Measurements from ENCODE around the gene ESYT2. TPM values are rescaled to one million over a fixed set of nuclear protein-coding genes. Genes with fewer than 3 reads are reported as not detected.
A peak's percentile ranks its signal among the peaks of the same experiment; 100 is the strongest.

ESYT2 gene
- total and polyA plus RNA-seq, 9 of the 15 experiments (the other 6 are each of a cell fraction or from before 2014, with no cell fraction given), result 5.8 to 86.9 (median 64.7) TPM

DNA sequence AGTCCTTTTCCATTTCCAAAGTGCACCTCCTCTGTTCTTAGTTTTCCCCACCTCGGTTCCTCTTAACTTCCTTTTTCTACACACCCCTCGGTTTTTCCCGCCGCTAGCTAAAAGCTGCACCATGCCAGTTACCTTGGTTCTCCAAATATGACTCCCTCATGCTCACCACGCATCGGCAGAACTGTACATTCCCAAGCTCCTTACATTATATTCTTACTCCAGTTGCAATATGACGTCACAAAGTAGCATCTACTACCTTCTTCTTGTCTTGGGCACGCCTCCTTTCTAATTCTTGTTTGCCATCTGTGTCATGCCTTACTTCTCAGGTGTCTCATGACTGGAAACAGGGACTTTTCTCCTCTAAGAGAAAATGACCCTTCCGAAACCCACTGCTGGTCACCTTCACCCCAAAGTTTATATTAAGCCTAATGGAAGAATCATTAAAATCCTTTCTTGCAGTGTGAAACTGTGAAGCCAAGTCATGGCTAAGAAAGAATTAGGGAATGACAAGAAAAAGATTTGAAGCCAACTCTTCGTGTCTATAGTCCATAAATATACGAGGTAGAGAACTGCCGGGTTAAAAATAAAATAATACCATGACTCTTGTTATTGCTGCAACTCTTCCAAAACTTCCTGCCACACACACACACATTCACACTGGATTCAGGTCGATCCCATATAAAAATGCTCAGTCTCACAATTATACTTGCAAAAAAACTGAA lies 1.7 kb downstream of the ESYT2 start (continued):
- TF ChIP-seq, protein P1, sequence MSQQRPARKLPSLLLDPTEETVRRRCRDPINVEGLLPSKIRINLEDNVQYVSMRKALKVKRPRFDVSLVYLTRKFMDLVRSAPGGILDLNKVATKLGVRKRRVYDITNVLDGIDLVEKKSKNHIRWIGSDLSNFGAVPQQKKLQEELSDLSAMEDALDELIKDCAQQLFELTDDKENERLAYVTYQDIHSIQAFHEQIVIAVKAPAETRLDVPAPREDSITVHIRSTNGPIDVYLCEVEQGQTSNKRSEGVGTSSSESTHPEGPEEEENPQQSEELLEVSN (IDR thresholded peaks at IDR 0.05; ENCODE audit: borderline replicate concordance in 1 of 2, extremely low read depth in 1 of 2, insufficient read depth in 1 of 2, insufficient read length in 1 of 2, low read depth in 1 of 2, low read length in 1 of 2, poor library complexity in 1 of 2, severe bottlenecking in 1 of 2), result peak in 1 of 2 experiments; percentile 29
- TF ChIP-seq NR4A1 (CRISPR knock-in tag; IDR thresholded peaks at IDR 0.05) (no peak), NR4A1 (tag; IDR thresholded peaks at IDR 0.05) (no peak), STAT5A (IDR thresholded peaks at IDR 0.05; ENCODE audit: borderline replicate concordance, low read length) (no peak), CREM (IDR thresholded peaks at IDR 0.05; ENCODE audit: low read depth) (peak; percentile 92), ELF2 (CRISPR knock-in tag; IDR thresholded peaks at IDR 0.05) (no peak), ZNF584 (CRISPR knock-in tag; IDR thresholded peaks at IDR 0.05; ENCODE audit: low read depth) (no peak), STAG1 (CRISPR knock-in tag; IDR thresholded peaks at IDR 0.05; ENCODE audit: borderline replicate concordance) (no peak), NFATC3 (IDR thresholded peaks at IDR 0.05) (no peak), MTA2 (IDR thresholded peaks at IDR 0.05; ENCODE audit: low read depth) (no peak), TCF7L2 (IDR thresholded peaks at IDR 0.05; ENCODE audit: low read depth, low read length) (no peak), ATF7 (IDR thresholded peaks at IDR 0.05) (peak; percentile 94), ZFP36 (IDR thresholded peaks at IDR 0.05; ENCODE audit: low read depth, low read length, partially characterized antibody) (peak; percentile 41), POLR2AphosphoS2 (IDR thresholded peaks at IDR 0.05; ENCODE audit: low read length) (no peak)
- TF ChIP-seq, protein P2, sequence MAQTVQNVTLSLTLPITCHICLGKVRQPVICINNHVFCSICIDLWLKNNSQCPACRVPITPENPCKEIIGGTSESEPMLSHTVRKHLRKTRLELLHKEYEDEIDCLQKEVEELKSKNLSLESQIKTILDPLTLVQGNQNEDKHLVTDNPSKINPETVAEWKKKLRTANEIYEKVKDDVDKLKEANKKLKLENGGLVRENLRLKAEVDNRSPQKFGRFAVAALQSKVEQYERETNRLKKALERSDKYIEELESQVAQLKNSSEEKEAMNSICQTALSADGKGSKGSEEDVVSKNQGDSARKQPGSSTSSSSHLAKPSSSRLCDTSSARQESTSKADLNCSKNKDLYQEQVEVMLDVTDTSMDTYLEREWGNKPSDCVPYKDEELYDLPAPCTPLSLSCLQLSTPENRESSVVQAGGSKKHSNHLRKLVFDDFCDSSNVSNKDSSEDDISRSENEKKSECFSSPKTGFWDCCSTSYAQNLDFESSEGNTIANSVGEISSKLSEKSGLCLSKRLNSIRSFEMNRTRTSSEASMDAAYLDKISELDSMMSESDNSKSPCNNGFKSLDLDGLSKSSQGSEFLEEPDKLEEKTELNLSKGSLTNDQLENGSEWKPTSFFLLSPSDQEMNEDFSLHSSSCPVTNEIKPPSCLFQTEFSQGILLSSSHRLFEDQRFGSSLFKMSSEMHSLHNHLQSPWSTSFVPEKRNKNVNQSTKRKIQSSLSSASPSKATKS (CRISPR knock-in tag; IDR thresholded peaks at IDR 0.05), result no peak
- TF ChIP-seq, protein P3, sequence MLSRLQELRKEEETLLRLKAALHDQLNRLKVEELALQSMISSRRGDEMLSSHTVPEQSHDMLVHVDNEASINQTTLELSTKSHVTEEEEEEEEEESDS (CRISPR knock-in tag; IDR thresholded peaks at IDR 0.05), result peak; percentile 26; the same call in 1 of the 2 replicates
- TF ChIP-seq, protein P4, sequence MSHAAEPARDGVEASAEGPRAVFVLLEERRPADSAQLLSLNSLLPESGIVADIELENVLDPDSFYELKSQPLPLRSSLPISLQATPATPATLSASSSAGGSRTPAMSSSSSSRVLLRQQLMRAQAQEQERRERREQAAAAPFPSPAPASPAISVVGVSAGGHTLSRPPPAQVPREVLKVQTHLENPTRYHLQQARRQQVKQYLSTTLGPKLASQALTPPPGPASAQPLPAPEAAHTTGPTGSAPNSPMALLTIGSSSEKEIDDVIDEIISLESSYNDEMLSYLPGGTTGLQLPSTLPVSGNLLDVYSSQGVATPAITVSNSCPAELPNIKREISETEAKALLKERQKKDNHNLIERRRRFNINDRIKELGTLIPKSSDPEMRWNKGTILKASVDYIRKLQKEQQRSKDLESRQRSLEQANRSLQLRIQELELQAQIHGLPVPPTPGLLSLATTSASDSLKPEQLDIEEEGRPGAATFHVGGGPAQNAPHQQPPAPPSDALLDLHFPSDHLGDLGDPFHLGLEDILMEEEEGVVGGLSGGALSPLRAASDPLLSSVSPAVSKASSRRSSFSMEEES (CRISPR knock-in tag; IDR thresholded peaks at IDR 0.05), result no peak
- TF ChIP-seq, protein P5, sequence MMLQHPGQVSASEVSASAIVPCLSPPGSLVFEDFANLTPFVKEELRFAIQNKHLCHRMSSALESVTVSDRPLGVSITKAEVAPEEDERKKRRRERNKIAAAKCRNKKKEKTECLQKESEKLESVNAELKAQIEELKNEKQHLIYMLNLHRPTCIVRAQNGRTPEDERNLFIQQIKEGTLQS (IDR thresholded peaks at IDR 0.05), result peak; percentile 85
- TF ChIP-seq, protein P5 (CRISPR knock-in tag; conservative IDR thresholded peaks at IDR 0.05), result no peak
- TF ChIP-seq, protein P6, sequence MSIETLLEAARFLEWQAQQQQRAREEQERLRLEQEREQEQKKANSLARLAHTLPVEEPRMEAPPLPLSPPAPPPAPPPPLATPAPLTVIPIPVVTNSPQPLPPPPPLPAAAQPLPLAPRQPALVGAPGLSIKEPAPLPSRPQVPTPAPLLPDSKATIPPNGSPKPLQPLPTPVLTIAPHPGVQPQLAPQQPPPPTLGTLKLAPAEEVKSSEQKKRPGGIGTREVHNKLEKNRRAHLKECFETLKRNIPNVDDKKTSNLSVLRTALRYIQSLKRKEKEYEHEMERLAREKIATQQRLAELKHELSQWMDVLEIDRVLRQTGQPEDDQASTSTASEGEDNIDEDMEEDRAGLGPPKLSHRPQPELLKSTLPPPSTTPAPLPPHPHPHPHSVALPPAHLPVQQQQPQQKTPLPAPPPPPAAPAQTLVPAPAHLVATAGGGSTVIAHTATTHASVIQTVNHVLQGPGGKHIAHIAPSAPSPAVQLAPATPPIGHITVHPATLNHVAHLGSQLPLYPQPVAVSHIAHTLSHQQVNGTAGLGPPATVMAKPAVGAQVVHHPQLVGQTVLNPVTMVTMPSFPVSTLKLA (conservative IDR thresholded peaks at IDR 0.05), result 0 out of 4 replicates have a peak, but pooled peaks of 1 of the 2 experiments have one; percentile 22

Measured in K562 (cell line).